Aorta (tissue), 5 donors: Measurements from ENCODE around the gene SYP. TPM values are rescaled to one million over a fixed set of nuclear protein-coding genes. Genes with fewer than 3 reads are reported as not detected.
A peak's percentile ranks its signal among the peaks of the same experiment; 100 is the strongest.
"Not testable (repeated sequence)": the region's sequence is repeated elsewhere in the genome, so short reads cannot be mapped to it uniquely, and the experiment has no call there.

Experiments used
- ATAC-seq: fragments of 200-7000 bp; cut with Tn5 transposase; one replicate; pipeline ENCODE4 v1.9.1; 2022; ENCODE audit warnings: moderate library complexity; ENCODE audit not compliant: low FRiP score
- DNase-seq, 2 donors: peaks; one replicate each; pipeline ENCODE4 v3.0.0-alpha.2; 2020
- H3K27ac ChIP-seq, 2 donors: one replicate each; pipeline ENCODE4 v1.5.1; 2013; ENCODE audit warnings: low read length in 2 of 2, mild to moderate bottlenecking in 2 of 2, moderate library complexity in 2 of 2, control low read depth in 1 of 2, inconsistent platforms in 1 of 2, low read depth in 1 of 2
- H3K27me3 ChIP-seq, 2 donors: one replicate each; pipeline ENCODE4 v1.6.1; 2013; ENCODE audit warnings: control low read depth in 1 of 2, low read length in 1 of 2, mild to moderate bottlenecking in 1 of 2, moderate library complexity in 1 of 2; ENCODE audit not compliant: insufficient read depth in 2 of 2, control insufficient read depth in 1 of 2
- H3K36me3 ChIP-seq, 2 donors: one replicate each; pipeline ENCODE4 v1.6.1; 2013; ENCODE audit warnings: control low read depth in 1 of 2, low read length in 1 of 2, mild to moderate bottlenecking in 1 of 2; ENCODE audit not compliant: insufficient read depth in 2 of 2, control insufficient read depth in 1 of 2
- H3K4me1 ChIP-seq, 2 donors: one replicate each; pipeline ENCODE4 v1.6.1; 2013; ENCODE audit warnings: low read length in 2 of 2, control low read depth in 1 of 2, mild to moderate bottlenecking in 1 of 2, moderate library complexity in 1 of 2; ENCODE audit not compliant: insufficient read depth in 2 of 2, control insufficient read depth in 1 of 2
- H3K4me3 ChIP-seq, 2 donors: one replicate each; pipeline ENCODE4 v1.5.1; 2013; ENCODE audit warnings: low read length in 2 of 2, control low read depth in 1 of 2, mild to moderate bottlenecking in 1 of 2
- H3K9me3 ChIP-seq: one replicate; pipeline ENCODE4 v1.6.1; 2013; ENCODE audit warnings: mild to moderate bottlenecking, low read length; ENCODE audit not compliant: control insufficient read depth
- WGBS, 2 donors: extraction: QIAGEN DNeasy Blood & Tissue Kit; methylation state at CpG; one replicate each; pipeline ENCODE4 v1.1.7; 2013; 5-methylcytosine and 5-hydroxymethylcytosine counted together
- intact Hi-C, 2 donors: fragments of 100-400 bp; cut with DNase I; formaldehyde crosslinking; loops; one replicate each; pipeline versions ENCODE4 v1.14.2 to v1.15.0; 2022
- polyA plus RNA-seq, 2 donors: library from polyadenylated mRNA; stranded (reverse); fragments of 200-250 nt; gene quantifications; one replicate each; pipeline ENCODE4 v1.2.3, GENCODE V29; 2013
- total RNA-seq, 2 donors: library from RNA; stranded (reverse); fragmentation: NEBNext Ultra II Directional; extraction: Animal tissue kit (Norgen Biotek cat#: 25700); gene quantifications; one replicate each; pipeline ENCODE4 v1.2.1, GENCODE V29; 2021
- donor health status: healthy with polysubstance abuse.
- donor health status: Bipolar disorder and iron deficiency.
- donor health status: DM: no; HTN: no; CAD: no.
- donor health status: DM: no; HTN: no; CAD: no.
- donor health status: DM: yes; HTN: yes; CAD: no.

SYP gene
- total and polyA plus RNA-seq, 4 donors = 2.4 to 5.3 (median 3.7) TPM

DNA sequence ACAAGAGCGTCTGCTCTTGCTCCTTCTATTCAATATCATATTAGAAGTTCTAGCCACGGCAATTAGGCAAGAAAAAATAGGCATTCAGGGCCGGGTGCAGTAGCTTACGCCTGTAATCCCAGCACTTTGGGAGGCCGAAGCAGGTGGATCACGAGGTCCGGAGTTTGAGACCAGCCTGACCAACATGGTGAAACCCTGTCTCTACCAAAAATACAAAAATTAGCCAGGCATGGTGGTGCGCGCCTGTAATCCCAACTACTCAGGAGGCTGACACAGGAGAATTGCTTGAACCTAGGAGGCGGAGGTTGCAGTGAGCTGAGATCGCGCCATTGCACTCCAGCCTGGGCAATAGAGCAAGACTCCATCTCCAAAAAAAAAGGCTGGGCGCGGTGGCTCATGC, 50.7 kb downstream of the SYP start:
- H3K4me1 ChIP-seq, H3K27ac ChIP-seq, H3K36me3 ChIP-seq, ATAC-seq, intact Hi-C loops, H3K9me3 ChIP-seq, H3K27me3 ChIP-seq, H3K4me3 ChIP-seq: not testable (repeated sequence)
- 91 to 96% methylated on average over 14 of the region's 14 CpGs for WGBS, 2 donors
- DNase-seq = peak in 1 of 2 donors; percentile 31

DNA sequence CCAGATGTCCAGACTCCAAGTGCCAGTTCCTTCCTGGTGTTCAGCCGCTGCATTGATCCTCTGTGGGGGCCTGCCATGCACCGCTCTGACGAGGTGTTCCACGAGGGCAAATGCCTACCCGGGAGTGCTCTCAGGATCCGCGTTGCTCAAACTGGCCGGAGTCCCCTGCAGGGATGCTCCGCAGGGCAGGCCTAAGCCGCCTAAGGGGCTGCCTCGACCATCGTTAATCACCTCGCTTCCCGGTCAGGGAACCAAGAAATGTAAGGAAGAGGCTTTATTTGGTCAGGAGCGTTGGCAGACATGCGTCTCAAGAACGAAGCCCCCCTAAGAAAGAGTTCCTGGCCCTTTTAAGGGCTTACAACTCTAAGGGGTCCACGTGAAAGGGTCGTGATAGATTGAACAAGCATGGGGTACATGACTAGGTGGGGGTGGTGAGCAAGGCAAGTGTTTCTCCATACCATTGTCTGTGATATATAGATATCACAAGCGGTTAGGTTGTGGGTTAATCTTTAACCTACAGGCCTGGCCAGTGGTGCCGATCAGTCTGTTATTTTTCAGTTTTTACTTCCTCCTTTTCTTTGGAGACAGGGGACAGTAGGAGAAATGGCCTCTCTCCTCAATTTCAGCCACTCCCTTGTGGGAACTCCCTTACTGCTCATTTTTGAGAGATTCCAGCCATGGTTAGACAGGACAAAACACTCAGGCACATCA, 51.4 kb downstream of the SYP start:
- WGBS, 2 donors = 79 to 84% methylated on average over 21 of the region's 21 CpGs
- H3K27me3 ChIP-seq, intact Hi-C loops, H3K36me3 ChIP-seq, H3K4me3 ChIP-seq, H3K9me3 ChIP-seq, H3K4me1 ChIP-seq, H3K27ac ChIP-seq, ATAC-seq: not testable (repeated sequence)
- peak in 1 of 2 donors; percentile 46 for DNase-seq

DNA sequence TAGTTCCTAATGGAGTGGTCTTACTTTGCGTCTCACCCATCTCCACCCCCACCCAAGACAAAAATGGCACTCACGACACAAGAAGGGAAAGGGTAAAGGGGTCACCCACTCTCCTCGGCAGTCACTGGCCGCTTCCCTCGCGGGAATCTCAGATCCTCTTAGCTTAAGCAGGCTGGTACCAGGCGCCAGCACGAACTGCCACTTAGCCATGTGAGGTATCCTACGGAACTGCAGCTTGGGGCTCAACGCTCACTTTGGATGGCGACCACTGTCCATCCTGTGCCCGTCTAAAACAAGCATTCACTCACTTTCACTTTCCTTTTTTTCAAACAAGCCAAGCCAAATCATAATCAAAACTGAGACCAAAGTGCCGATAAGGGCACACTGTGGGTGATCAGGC, 52.1 kb downstream of the SYP start:
- Histone ChIP-seq H3K9me3 (no peaks in the 10 kb centered on the region), H3K4me1 (no peaks in the 10 kb centered on the region), H3K27ac (no peak overlapping the region), H3K36me3 (no peaks in the 10 kb centered on the region), H3K27me3 (no peaks in the 10 kb centered on the region), H3K4me3 (no peak overlapping the region)
- DNase-seq (peak in 1 of 2 donors; percentile 73), ATAC-seq (no peak)
- intact Hi-C loops = no loop called here
- whole genome bisulfite sequencing, 2 donors = 87 to 95% methylated on average over 13 of the region's 13 CpGs

DNA sequence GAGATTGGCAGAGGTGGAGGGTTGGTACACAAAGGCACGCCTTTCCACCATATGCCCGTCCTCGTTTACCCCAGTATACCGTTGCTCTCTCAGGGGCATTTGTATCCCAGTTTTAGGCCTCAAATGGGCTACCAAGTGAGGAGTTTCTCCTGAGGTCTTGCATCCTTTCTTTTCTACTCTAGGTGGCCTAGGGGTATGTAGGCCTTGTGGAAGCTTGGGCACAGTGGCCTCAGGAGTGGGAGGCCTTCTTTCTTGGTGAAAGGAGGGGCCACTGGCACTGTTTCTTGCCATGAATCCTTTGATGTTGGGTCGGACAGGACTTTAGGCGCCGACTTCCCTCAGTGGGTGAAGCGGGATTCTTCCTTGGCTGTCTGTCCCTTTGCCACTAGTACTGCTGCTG, 52.7 kb downstream of the SYP start:
- no peak for ATAC-seq
- no peak overlapping the region for H3K27ac ChIP-seq
- peak in 1 of 2 donors; percentile 27 for DNase-seq
- no peak overlapping the region for H3K4me3 ChIP-seq
- intact Hi-C loops = no loop called here
- no peaks in the 10 kb centered on the region for H3K36me3 ChIP-seq
- H3K4me1 ChIP-seq = no peaks in the 10 kb centered on the region
- no peaks in the 10 kb centered on the region for H3K27me3 ChIP-seq
- WGBS, 2 donors = 79 to 93% methylated on average over 8 of the region's 8 CpGs
- no peaks in the 10 kb centered on the region for H3K9me3 ChIP-seq

DNA sequence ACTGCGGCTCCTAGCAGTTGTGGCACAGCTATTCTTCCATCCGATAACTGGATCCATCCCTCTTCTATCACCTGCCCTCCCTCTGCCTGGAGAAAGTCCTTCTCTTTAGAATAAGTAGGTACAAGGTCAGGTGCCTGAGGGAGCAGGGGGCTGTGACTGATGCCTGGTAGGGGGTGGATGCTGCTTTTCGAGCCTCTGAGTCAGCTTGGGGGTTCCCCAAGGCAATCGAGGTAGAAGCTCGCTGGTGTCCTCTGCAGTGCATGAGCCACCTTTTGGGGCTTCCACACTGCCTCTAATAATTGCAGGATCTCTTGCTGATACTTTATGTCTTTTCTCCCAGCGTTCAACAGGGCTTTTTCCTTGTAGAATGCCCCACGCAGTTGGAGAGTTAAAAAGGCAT, 56.8 kb downstream of the SYP start:
- H3K27me3 ChIP-seq, H3K9me3 ChIP-seq, H3K27ac ChIP-seq, H3K4me1 ChIP-seq, H3K36me3 ChIP-seq, ATAC-seq, H3K4me3 ChIP-seq, intact Hi-C loops: not testable (repeated sequence)
- peak in 1 of 2 donors; percentile 14 for DNase-seq
- 81 to 90% methylated on average over 7 of the region's 7 CpGs for WGBS, 2 donors

DNA sequence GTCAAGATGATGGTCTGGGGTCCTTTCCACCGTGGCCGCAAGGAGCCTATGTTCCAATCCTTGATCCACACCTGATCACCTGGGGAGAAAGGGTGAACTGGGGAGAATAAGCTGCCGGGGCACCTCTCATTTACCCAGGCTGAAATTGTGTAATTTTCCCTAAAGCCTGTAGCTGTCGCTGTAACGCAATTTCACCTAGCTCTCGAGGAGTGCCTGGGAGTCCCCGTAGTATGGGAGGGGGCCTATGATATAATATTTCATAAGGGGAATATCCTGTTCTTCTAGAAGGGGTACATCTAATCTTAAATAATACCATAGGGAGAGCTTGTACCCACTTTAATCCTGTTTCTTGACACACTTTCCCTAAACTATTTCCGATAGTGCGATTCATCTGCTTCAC, 57.7 kb downstream of the SYP start:
- H3K9me3 ChIP-seq, H3K36me3 ChIP-seq, ATAC-seq, H3K4me3 ChIP-seq, H3K27me3 ChIP-seq, intact Hi-C loops, H3K4me1 ChIP-seq, H3K27ac ChIP-seq: not testable (repeated sequence)
- DNase-seq = peak in 1 of 2 donors; percentile 15
- 29 to 43% methylated on average over 9 of the region's 9 CpGs for WGBS, 2 donors

DNA sequence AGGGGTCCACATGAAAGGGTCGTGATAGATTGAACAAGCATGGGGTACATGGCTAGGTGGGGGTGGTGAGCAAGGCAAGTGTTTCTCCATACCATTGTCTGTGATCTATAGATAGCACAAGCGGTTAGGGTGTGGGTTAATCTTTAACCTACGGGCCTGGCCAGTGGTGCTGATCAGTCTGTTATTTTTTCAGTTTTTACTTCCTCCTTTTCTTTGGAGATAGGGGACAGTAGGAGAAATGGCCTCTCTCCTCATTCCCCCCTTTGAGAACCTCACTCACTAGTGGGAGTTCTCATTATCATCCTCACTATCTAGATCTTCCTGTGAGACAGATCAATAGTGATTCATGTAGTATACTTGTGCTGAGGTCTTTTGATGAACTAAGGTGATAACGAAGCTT, 60.3 kb downstream of the SYP start:
- Histone ChIP-seq H3K27me3 (no peaks in the 10 kb centered on the region), H3K9me3 (no peaks in the 10 kb centered on the region), H3K36me3 (no peaks in the 10 kb centered on the region), H3K4me1 (no peaks in the 10 kb centered on the region), H3K4me3 (no peak overlapping the region), H3K27ac (no peak overlapping the region)
- ATAC-seq (no peak), DNase-seq (no peak)
- intact Hi-C loops = no loop called here
- 70 to 89% methylated on average over 4 of the region's 4 CpGs for WGBS, 2 donors

Other genes starting within 250 kb of the SYP start
- 10 to 100 TPM; 37.4 to 47.5 TPM for gene OTUD5, start 242.6 kb downstream of the SYP start, total RNA-seq
- gene OTUD5, start 242.6 kb downstream of the SYP start, polyA plus RNA-seq = 10 to 100 TPM; 26.4 to 50.6 TPM
- 1 to 10 TPM; 3.4 to 4.8 TPM for gene KCND1, start 228.3 kb downstream of the SYP start, total RNA-seq
- gene KCND1, start 228.3 kb downstream of the SYP start, polyA plus RNA-seq = 1 to 10 TPM in 1 of 2 donors, under 1 TPM in 1; 0.88 to 2.8 TPM
- 10 to 100 TPM; 46.1 to 53.7 TPM for gene GRIPAP1, start 197.9 kb downstream of the SYP start, total RNA-seq
- gene GRIPAP1, start 197.9 kb downstream of the SYP start, polyA plus RNA-seq = 10 to 100 TPM; 17.3 to 37.2 TPM
- gene TFE3, start 156.8 kb downstream of the SYP start, total RNA-seq = 10 to 100 TPM; 67.7 to 70.6 TPM
- 10 to 100 TPM; 23.4 to 47.0 TPM for gene TFE3, start 156.8 kb downstream of the SYP start, polyA plus RNA-seq
- gene CCDC120, start 141.2 kb downstream of the SYP start, total RNA-seq = 1 to 10 TPM; 5.1 to 7.6 TPM
- 1 to 10 TPM; 4.3 to 6.4 TPM for gene CCDC120, start 141.2 kb downstream of the SYP start, polyA plus RNA-seq
- 10 to 100 TPM; 37.7 to 40.2 TPM for gene PRAF2, start 126.2 kb downstream of the SYP start, total RNA-seq
- 10 to 100 TPM; 30.8 to 54.3 TPM for gene PRAF2, start 126.2 kb downstream of the SYP start, polyA plus RNA-seq
- 10 to 100 TPM; 66.1 to 84.4 TPM for gene WDR45, start 120.3 kb downstream of the SYP start, total RNA-seq
- gene WDR45, start 120.3 kb downstream of the SYP start, polyA plus RNA-seq = 100 to 1,000 TPM in 1 of 2 donors, 10 to 100 TPM in 1; 73.0 to 236 TPM
- gene GPKOW, start 76.5 kb downstream of the SYP start, total RNA-seq = 10 to 100 TPM; 15.8 to 20.4 TPM
- gene GPKOW, start 76.5 kb downstream of the SYP start, polyA plus RNA-seq = 10 to 100 TPM; 14.3 to 22.8 TPM
- gene MAGIX, start 37.4 kb downstream of the SYP start, total RNA-seq = 1 to 10 TPM; 2.7 to 2.8 TPM
- gene MAGIX, start 37.4 kb downstream of the SYP start, polyA plus RNA-seq = 1 to 10 TPM; 1.9 to 4.9 TPM
- 100 to 1,000 TPM; 159 to 201 TPM for gene PLP2, start 28.3 kb downstream of the SYP start, total RNA-seq
- gene PLP2, start 28.3 kb downstream of the SYP start, polyA plus RNA-seq = 100 to 1,000 TPM; 203 to 337 TPM
- 10 to 100 TPM; 11.9 to 13.3 TPM for gene PRICKLE3, start 13.8 kb downstream of the SYP start, total RNA-seq
- 1 to 10 TPM; 2.8 to 7.2 TPM for gene PRICKLE3, start 13.8 kb downstream of the SYP start, polyA plus RNA-seq
- under 1 TPM; 0.06 to 0.42 TPM for gene CACNA1F, start 33.1 kb upstream of the SYP start, total RNA-seq
- under 1 TPM; 0.03 to 0.38 TPM for gene CACNA1F, start 33.1 kb upstream of the SYP start, polyA plus RNA-seq
- 10 to 100 TPM; 11.6 to 12.5 TPM for gene CCDC22, start 35.3 kb upstream of the SYP start, total RNA-seq
- 10 to 100 TPM in 1 of 2 donors, 1 to 10 TPM in 1; 5.3 to 17.2 TPM for gene CCDC22, start 35.3 kb upstream of the SYP start, polyA plus RNA-seq
- gene FOXP3, start 64.5 kb upstream of the SYP start, total RNA-seq = under 1 TPM in 1 of 2 donors, not detected in 1; 0.32 TPM
- gene FOXP3, start 64.5 kb upstream of the SYP start, polyA plus RNA-seq = not detected
- 1 to 10 TPM; 7.9 to 9.2 TPM for gene PPP1R3F, start 69.6 kb upstream of the SYP start, total RNA-seq
- gene PPP1R3F, start 69.6 kb upstream of the SYP start, polyA plus RNA-seq = 1 to 10 TPM; 1.9 to 6.3 TPM
- gene GAGE10, start 103.5 kb upstream of the SYP start, total RNA-seq = not detected
- not detected for gene GAGE10, start 103.5 kb upstream of the SYP start, polyA plus RNA-seq
- gene GAGE12J, start 121.8 kb upstream of the SYP start, total RNA-seq = not detected
- not detected for gene GAGE12J, start 121.8 kb upstream of the SYP start, polyA plus RNA-seq
- not detected for gene GAGE13, start 131.4 kb upstream of the SYP start, total RNA-seq
- not detected for gene GAGE13, start 131.4 kb upstream of the SYP start, polyA plus RNA-seq